22Rv1 (cell line): ENCODE data around the gene ERICH3.

Experiments used
- H3K27ac ChIP-seq: fragments of 450-650 bp; 2 replicates; pipeline ENCODE4 v1.5.1; 2017
- ZFX ChIP-seq: fragments of 450-650 bp; IDR thresholded peaks from 2 replicates; pipeline ENCODE4 v1.6.1; 2017; ENCODE audit warnings: antibody characterized with exemption, borderline replicate concordance
- TF ChIP-seq, protein P1 (sequence below): fragments of 450-650 bp; IDR thresholded peaks from 2 replicates; pipeline ENCODE4 v1.5.1; 2017; ENCODE audit warnings: mild to moderate bottlenecking

Gene ERICH3

GRCh38 chr1:74689621-74690363, 16.2 kb upstream of the ERICH3 start:
- TF ChIP-seq, protein P1, sequence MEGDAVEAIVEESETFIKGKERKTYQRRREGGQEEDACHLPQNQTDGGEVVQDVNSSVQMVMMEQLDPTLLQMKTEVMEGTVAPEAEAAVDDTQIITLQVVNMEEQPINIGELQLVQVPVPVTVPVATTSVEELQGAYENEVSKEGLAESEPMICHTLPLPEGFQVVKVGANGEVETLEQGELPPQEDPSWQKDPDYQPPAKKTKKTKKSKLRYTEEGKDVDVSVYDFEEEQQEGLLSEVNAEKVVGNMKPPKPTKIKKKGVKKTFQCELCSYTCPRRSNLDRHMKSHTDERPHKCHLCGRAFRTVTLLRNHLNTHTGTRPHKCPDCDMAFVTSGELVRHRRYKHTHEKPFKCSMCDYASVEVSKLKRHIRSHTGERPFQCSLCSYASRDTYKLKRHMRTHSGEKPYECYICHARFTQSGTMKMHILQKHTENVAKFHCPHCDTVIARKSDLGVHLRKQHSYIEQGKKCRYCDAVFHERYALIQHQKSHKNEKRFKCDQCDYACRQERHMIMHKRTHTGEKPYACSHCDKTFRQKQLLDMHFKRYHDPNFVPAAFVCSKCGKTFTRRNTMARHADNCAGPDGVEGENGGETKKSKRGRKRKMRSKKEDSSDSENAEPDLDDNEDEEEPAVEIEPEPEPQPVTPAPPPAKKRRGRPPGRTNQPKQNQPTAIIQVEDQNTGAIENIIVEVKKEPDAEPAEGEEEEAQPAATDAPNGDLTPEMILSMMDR = peak; percentile 84
- no peak for TF ChIP-seq ZFX
- no peak overlapping the region for H3K27ac ChIP-seq

- no peak overlapping the region for H3K27ac ChIP-seq
- TF ChIP-seq, protein P1 = no peak
- no peak for TF ChIP-seq ZFX
Measured at GRCh38 chr1:74686928-74687327, 13.3 kb upstream of the ERICH3 start.

DNA sequence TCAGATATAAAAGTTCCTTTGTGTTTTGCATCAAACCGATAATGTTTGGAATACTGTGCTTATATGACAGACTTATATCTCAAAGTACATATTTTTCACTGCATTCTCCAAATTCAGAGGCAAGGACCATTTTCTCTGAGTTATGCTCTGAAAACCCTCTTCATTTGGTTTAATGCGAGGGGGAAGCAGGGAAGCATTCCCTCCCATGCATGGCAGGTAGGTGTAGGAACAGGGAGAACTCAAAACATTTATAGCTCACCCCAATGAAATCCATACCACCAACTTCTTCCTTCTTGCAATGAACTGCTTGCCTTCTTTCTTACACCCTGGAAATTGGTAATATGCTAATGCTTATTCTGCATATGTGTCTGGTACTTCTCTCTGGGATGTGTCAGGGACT, 10.7 kb upstream of the ERICH3 start:
- no peak overlapping the region for H3K27ac ChIP-seq
- no peak for TF ChIP-seq ZFX
- TF ChIP-seq, protein P1 = no peak

DNA sequence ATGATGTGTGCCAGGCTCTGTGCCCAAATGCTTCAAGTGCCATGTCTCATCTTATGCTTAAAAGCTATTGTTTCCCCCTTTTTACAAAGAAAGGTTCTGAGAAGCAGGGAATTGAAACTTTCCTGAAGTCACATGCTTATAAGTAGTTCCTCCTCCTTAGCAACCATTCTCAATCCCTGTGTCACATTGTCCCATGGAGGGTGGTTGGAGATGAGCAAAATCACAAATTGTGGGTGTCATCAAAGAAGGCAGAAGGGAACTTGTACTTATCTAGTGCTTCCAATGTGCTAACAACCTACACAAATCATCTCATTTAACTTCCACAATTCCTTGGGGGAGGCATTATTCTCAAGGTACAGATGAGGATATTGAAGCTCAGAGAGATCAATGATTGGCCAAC, 10.1 kb upstream of the ERICH3 start:
- TF ChIP-seq, protein P1 = no peak
- no peak for TF ChIP-seq ZFX
- no peak overlapping the region for H3K27ac ChIP-seq

- no peak overlapping the region for H3K27ac ChIP-seq
- TF ChIP-seq, protein P1 = no peak
- no peak for TF ChIP-seq ZFX
Measured at GRCh38 chr1:74681851-74682250, 8.3 kb upstream of the ERICH3 start.

GRCh38 chr1:74681449-74681848, 7.9 kb upstream of the ERICH3 start:
- H3K27ac ChIP-seq = no peak overlapping the region
- TF ChIP-seq, protein P1 = no peak
- TF ChIP-seq ZFX = no peak

DNA sequence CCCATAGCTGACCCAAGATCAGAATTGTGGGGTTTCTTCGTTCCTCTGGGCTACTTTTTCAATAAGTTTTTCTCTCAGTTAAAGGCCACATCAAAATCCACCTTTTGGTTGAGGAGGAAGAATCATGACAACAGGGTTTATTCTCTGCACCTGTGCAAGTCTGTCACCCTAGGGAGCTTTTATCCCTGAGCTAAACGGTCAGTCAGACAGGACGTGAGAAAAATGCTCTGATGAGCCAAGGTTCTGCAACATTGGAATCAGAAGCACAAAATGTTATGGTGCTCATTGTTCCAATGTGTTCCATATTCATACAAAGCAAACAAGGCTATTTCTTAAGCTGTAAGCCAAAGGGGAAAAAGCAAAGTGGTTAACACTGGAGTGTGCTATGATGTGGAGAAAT, 7.4 kb upstream of the ERICH3 start:
- TF ChIP-seq ZFX = no peak
- TF ChIP-seq, protein P1 = no peak
- H3K27ac ChIP-seq = no peak overlapping the region
